SJSA1 (cell line): ENCODE measurements around the gene GDF9. TPM values are rescaled to one million over a fixed set of nuclear protein-coding genes. Genes with fewer than 3 reads are reported as not detected.
A peak's percentile ranks its signal among the peaks of the same experiment; 100 is the strongest.

Source experiments
- DNase-seq, 2 experiments: peaks; one replicate each; pipeline ENCODE4 v3.0.0-alpha.2; 2015 to 2020; ENCODE audit warnings: low spot score in 2 of 2, low read depth in 1 of 2
- H3K27ac ChIP-seq: fragments of 250-450 bp; sonication (Bioruptor Pico); 2 replicates; pipeline ENCODE4 v1.5.1; 2020; ENCODE audit warnings: mild to moderate bottlenecking, moderate library complexity
- H3K27me3 ChIP-seq: fragments of 250-450 bp; sonication (Bioruptor Pico); replicated peaks from 2 replicates; pipeline ENCODE4 v1.5.1; 2020; ENCODE audit warnings: mild to moderate bottlenecking, moderate library complexity
- H3K36me3 ChIP-seq: fragments of 250-450 bp; sonication (Bioruptor Pico); 2 replicates; pipeline ENCODE4 v1.5.1; 2020; ENCODE audit warnings: mild to moderate bottlenecking
- H3K4me1 ChIP-seq: fragments of 250-450 bp; sonication (Bioruptor Pico); replicated peaks from 2 replicates; pipeline ENCODE4 v1.6.1; 2021; ENCODE audit warnings: mild to moderate bottlenecking
- H3K4me3 ChIP-seq: fragments of 250-450 bp; sonication (Bioruptor Pico); 2 replicates; pipeline ENCODE4 v1.5.1; 2020; ENCODE audit warnings: mild to moderate bottlenecking
- H3K9me3 ChIP-seq: fragments of 250-450 bp; sonication (Bioruptor Pico); replicated peaks from 2 replicates; pipeline ENCODE4 v1.5.1; 2020; ENCODE audit warnings: mild to moderate bottlenecking
- total RNA-seq: library from RNA; depleted of rRNA; stranded (reverse); fragments of >200 nt; shearing (Covaris generic); gene quantifications from 2 replicates; pipeline ENCODE4 v1.2.3, GENCODE V29; 2014

The GDF9 gene
- total RNA-seq, 1 experiment from 2014 or later, result 0.21 TPM

DNA sequence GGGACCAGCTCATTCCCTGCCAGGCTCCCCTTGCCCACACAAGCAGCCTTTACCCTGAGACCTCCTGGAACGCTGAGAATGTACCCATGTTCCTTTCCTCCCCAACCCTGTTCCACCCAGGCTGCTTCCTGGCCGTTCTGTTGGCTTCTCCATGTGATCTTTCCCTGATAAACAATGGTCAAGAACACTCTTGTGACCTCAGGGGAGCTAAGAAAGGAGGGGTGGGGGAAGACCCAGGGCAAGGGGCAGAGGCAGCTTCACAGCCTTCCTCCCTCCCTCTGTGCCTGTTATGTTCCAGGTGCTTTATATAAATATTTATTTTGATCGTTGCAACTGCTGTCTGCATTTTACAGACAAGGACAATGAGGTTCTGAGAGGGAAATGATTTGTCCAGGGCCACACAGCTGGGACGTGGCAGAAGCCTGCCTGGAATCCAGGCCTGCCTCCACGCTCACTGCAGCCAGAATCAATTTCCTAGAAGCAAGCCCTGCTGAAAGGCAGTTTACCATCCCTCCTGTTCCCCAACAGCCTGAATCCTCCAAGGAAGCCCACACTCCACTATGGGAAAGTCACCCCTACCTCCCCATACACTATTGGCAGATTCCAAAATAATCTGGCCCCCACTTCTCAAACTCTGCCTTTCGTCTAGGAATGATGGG lies 39.7 kb downstream of the GDF9 start:
- no peaks in the 10 kb centered on the region for H3K9me3 ChIP-seq
- DNase-seq, result peak in 1 of 2 experiments; percentile 17
- no peak overlapping the region for H3K27ac ChIP-seq
- H3K4me1 ChIP-seq, result peaks cover 42% of the 10 kb centered on the region
- H3K4me3 ChIP-seq, result no peak overlapping the region
- peaks cover 78% of the 10 kb centered on the region for H3K36me3 ChIP-seq
- no peaks in the 10 kb centered on the region for H3K27me3 ChIP-seq

DNA sequence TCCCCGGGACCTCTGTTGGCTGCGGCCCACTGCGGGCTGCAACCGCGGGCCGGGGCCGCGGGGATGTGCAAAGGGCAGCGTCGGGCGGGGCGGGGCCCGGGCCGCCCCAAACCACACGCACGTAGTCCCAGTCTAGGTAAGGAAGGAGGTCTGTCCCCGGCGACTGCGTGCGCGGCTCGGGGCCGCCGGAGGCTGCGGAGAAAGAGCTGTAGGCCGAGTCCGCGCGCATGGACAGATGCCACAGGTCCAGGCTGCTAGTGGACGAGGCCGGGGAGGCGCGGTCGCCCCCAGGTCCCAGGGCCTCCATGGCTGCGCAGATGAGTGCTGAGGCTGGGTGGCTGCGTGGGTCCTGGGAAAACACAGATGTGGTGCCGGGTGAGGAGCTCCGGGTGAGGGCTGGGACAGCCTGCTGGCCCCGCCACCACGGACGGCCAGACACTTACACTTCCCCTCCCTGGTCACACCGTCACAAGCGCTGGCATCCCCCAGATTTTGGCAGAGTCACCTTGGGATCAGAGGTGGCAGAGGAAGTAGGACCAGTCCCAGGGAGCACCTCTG lies 40.4 kb downstream of the GDF9 start:
- DNase-seq, result no peak

DNA sequence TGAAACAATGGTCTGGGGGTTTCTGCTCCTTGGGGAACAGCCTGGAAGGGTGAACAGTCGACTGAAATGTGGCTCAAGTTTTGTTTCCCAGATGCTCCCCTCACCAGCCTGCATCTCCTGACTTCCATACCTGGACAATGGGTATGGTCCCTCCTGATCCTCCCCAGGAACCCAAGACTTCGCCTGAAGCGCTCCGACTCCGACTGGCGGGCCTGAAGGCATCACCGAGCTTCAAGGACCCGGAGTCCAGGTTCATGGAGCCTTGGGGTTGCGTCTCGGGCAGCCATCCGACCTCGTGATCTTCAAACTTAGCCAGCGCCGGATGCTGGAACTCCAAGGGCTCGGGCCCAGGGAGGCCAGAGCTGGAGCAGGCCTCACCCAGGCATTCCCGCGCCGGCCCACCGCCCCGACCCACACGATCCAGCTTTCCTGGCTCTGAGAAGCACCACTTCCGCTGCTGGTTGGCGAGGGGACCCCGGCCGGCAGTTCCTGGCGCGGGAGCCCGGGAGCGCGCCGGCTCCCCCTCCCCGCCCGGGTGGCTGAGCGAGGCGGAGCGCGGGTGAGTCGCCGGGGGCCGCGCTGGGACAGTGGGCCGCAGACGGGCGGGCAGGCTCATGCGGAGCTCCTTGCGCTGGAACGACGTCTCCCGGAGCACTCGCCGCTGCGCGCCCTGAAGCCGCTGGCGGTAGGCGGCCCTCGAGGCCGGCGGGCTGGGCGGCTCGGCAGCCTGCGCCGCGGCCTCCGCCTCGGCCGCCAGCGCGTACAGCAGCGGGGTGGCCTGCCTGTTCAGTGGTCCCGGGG lies 41.0 kb downstream of the GDF9 start:
- DNase-seq, result no peak
- Histone ChIP-seq H3K36me3 (peaks cover 73% of the 10 kb centered on the region), H3K4me1 (peaks cover 48% of the 10 kb centered on the region), H3K27me3 (no peaks in the 10 kb centered on the region), H3K9me3 (no peaks in the 10 kb centered on the region), H3K4me3 (no peak overlapping the region), H3K27ac (no peak overlapping the region)

More for the DNA sequence above, 40.4 kb downstream of the GDF9 start:
- peaks cover 78% of the 10 kb centered on the region for H3K36me3 ChIP-seq
- H3K9me3 ChIP-seq, result no peaks in the 10 kb centered on the region
- no peak overlapping the region for H3K27ac ChIP-seq
- no peak overlapping the region for H3K4me3 ChIP-seq
- H3K27me3 ChIP-seq, result no peaks in the 10 kb centered on the region
- H3K4me1 ChIP-seq, result peaks cover 45% of the 10 kb centered on the region

DNA sequence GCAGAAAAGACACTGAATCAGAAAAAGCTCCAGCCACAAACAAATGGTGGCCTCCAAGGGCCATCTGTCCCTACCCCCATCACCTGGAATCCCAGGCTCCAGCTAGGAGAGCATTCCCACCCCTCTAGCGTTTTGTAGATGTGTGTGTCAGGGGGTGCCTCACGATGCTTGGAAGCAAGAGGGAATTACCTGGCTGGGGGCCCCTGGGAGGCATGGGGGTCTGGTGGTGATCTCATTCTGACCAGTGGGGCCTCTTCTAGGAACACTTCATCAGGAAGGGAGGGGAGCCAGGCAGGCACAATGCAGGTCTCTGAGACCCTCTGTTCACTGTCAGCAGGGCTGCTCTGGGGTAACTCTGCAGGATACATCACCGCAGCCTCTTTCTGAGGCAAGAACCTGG lies 41.8 kb downstream of the GDF9 start:
- no peak overlapping the region for H3K27ac ChIP-seq
- H3K27me3 ChIP-seq, result no peaks in the 10 kb centered on the region
- no peak overlapping the region for H3K4me3 ChIP-seq

DNA sequence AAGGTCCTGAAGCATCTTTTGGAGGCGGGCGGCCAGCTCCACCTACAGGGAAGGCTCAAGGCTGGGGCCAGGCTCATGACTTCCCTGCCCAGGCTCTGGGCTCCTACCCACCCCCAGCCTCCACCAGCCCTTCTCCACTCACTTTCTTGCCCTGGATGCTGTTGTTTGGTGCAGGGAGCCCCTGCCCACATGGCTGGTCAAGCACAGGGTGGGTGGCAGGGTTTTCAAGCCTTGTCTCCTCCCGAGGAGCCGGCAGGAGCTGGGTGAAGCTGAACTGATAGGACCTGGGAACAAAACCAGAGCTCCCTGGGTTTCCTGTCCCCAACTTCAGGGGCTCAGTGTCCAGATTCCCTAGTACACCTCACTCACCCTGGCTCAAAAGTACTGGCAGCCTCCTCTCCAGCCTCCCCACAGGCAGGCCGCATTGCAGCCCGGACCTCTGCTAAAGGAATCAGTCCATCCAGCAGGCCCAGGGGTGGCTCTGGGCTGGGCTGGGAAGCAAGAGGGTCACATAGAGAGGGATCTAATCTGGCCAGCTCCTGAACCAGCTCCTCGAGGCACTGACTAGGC lies 42.7 kb downstream of the GDF9 start:
- Histone ChIP-seq H3K4me1 (peaks cover 42% of the 10 kb centered on the region), H3K4me3 (no peak overlapping the region), H3K9me3 (no peaks in the 10 kb centered on the region), H3K36me3 (peaks cover 56% of the 10 kb centered on the region), H3K27me3 (no peaks in the 10 kb centered on the region), H3K27ac (no peak overlapping the region)
- no peak for DNase-seq

More for the DNA sequence above, 41.8 kb downstream of the GDF9 start:
- Histone ChIP-seq H3K4me1 (peaks cover 48% of the 10 kb centered on the region), H3K36me3 (peaks cover 64% of the 10 kb centered on the region), H3K9me3 (no peaks in the 10 kb centered on the region)
- DNase-seq, result no peak

DNA sequence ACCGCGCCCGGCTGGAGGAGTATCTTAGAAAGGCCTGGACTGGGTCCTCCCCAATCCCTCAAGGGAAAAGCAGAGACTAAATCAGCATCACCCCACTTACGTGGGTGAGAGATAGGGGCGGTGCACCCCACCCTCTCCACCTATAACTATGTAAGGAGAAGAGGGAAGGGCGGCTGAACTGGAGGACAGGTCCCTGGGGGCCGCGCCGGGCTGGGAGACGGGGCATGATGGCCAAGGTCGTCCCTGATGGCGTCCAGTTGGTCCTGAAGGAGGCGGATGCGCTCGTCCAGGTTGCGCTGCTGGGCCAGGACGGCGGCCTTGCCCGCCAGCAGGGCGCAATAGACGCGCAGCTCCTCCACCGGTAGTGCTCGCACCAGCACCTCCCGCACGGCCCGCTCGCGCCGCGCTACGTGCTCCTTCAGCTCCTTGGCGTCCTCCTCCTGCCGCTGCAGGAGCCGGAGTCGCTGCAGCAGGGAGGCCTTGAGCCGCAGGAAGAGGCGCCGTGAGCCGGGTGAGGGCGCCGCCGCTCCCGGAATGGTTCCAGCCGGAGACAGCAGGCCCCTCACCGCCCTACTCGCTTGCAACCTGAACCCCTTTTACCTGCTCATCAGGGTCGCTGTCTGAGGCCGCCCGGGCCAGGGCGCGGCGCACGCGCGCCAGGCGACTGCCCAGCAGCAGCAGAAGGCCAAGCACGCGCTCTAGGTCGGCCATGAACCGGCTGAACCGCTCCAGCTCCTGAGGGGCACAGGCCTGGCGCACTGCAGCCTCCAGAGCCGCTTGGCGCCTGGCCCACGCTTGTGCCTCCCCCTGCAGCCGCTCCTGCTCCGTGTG lies 43.4 kb downstream of the GDF9 start:
- no peak for DNase-seq
- H3K27ac ChIP-seq, result no peak overlapping the region
- no peaks in the 10 kb centered on the region for H3K9me3 ChIP-seq
- peaks cover 42% of the 10 kb centered on the region for H3K4me1 ChIP-seq
- no peaks in the 10 kb centered on the region for H3K27me3 ChIP-seq
- H3K4me3 ChIP-seq, result no peak overlapping the region
- H3K36me3 ChIP-seq, result peaks cover 52% of the 10 kb centered on the region

DNA sequence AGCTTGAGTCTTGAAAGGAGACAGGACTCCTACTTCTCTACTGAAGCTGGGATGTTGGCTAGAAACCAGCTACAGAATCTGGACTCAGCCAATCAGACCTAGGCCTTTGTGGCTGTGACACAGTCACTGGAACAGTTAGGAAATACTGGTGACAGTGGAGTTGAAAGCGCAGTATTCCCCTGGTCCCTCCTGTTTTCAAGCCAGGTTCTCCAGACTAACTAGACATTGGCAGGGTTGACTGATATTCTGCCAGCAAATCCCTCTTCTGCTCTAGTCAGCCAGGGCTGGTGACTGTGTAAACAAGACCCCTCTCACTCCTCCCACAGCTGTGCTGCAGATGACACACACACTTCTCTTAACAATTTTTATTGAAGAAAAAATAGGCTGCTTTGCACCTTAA lies 44.5 kb downstream of the GDF9 start:
- peak; percentile 44 to 59 for DNase-seq
- Histone ChIP-seq H3K4me3 (no peak overlapping the region), H3K4me1 (peaks cover 39% of the 10 kb centered on the region), H3K9me3 (no peaks in the 10 kb centered on the region), H3K27me3 (no peaks in the 10 kb centered on the region), H3K36me3 (peaks cover 41% of the 10 kb centered on the region), H3K27ac (peak overlapping the region; percentile 15)

DNA sequence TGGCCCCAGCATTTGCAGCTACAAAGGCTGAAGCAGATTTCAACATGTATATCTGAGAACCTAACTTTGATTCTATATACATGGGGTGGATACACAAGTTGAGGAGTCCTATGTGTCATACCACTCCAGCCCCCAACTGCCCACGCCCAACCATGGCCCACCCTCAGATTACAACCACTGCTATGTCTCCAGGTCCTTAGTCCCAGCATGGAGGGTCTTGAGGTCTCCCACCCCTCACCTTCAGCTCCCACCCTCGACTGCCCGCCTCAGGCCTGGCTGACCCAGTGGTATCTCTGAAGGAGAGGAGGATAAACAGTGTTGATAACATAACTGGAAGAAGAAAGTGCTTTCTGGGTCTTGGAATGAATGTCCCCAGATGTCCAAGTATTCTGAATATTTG lies 44.9 kb downstream of the GDF9 start:
- Histone ChIP-seq H3K4me1 (peaks cover 39% of the 10 kb centered on the region), H3K4me3 (no peak overlapping the region), H3K36me3 (peaks cover 37% of the 10 kb centered on the region), H3K27ac (peak overlapping the region; percentile 15), H3K9me3 (no peaks in the 10 kb centered on the region), H3K27me3 (no peaks in the 10 kb centered on the region)
- no peak for DNase-seq

DNA sequence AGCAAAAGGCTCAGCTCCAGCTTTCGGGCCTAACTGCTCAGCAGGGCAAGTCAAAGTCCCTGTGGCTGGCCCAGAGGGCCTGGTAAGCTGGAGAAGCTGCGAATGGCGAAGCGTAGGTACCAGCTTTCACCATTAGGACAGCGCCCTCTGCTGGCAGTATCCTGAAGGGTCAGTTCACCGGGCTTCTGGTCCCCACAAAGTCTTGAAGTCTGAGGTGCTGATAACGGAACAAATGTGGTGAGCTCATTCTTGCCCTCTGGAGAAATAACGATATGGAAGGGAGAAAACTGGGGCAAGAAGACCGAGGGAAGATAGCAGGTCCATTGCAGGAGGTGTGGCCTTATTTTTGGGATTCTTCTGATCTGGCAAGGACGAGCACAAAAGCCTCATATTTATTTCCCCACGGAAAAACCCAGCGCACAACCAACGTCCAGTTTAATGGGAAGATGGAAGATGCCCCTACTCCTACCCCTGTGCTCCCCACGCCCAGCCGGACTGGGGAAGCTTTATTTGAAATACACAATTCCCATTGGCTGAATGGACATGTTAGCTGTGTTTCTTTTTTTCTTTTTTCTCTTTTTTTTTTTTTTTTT lies 46.0 kb downstream of the GDF9 start:
- H3K36me3 ChIP-seq, result peaks cover 29% of the 10 kb centered on the region
- no peaks in the 10 kb centered on the region for H3K9me3 ChIP-seq
- no peaks in the 10 kb centered on the region for H3K27me3 ChIP-seq
- no peak overlapping the region for H3K27ac ChIP-seq
- peak; percentile 88 to 95 for DNase-seq
- H3K4me3 ChIP-seq, result no peak overlapping the region
- H3K4me1 ChIP-seq, result peaks cover 35% of the 10 kb centered on the region

DNA sequence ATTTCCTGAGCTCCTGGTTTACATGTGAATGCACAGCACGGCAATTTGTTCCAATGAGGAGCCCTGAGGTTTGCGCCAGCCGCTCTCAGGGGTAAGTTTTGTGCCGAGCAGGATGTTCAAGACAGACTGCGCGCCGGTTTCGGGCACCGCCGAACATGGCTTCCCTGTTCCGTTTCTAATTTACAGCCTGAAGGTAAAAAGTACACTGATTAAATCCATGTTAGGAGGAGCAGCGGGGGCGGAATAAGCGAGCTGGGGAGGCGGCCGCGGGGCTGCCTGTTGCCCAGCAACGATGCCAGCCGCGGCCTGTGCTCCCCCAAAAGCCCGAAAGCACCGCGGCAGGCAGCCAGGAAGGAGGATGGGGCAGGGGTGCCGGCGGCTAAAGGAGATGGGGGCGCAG lies 46.8 kb downstream of the GDF9 start:
- DNase-seq, result no peak
- Histone ChIP-seq H3K9me3 (no peaks in the 10 kb centered on the region), H3K36me3 (peaks cover 21% of the 10 kb centered on the region), H3K4me1 (peaks cover 35% of the 10 kb centered on the region), H3K4me3 (no peak overlapping the region), H3K27me3 (no peaks in the 10 kb centered on the region), H3K27ac (no peak overlapping the region)

DNA sequence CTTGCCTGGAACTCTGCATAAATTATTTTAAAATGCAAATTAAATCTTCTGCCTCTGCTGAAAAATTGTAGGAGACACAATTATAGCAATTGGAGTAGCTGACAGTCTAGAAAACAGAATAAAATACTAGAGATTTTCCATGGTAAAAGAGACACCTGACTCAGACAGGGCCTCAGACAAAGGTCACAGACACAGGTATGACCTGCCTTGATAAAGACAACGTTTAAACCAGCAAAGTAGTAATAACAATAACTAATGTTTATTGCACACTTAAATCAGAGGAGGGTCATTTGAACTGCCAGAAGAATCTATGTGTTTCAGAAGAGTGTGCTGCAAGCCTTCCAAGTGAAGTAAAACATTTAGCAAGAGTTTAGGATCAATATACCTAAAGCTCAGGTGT lies 49.3 kb downstream of the GDF9 start:
- H3K4me3 ChIP-seq, result no peak overlapping the region
- H3K27ac ChIP-seq, result no peak overlapping the region
- peaks cover 42% of the 10 kb centered on the region for H3K4me1 ChIP-seq
- H3K9me3 ChIP-seq, result no peaks in the 10 kb centered on the region
- H3K27me3 ChIP-seq, result peaks cover 16% of the 10 kb centered on the region
- H3K36me3 ChIP-seq, result no peaks in the 10 kb centered on the region; the same call in 1 of the 2 replicates
- DNase-seq, result no peak

DNA sequence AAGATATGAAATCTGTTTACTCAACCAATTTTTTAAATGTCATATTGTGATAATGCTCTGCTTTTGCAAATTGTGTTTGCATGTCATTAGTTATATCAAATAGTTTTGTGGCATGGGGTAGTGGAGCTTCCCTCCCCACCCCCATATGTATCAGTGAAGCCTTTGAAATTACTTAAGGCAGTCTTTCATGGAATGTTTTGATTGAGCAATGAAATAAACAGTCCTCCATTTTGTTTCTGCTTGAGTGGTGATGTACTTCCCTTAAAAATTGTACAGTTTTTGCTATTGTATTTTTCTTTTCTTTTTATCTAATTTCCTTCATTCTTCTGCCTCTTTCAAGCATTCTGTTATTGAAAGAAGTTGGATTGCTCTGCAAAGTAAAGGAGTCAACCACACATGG lies 49.7 kb downstream of the GDF9 start:
- Histone ChIP-seq H3K27me3 (peaks cover 21% of the 10 kb centered on the region), H3K4me1 (peaks cover 38% of the 10 kb centered on the region), H3K4me3 (no peak overlapping the region), H3K9me3 (no peaks in the 10 kb centered on the region), H3K36me3 (no peaks in the 10 kb centered on the region; the same call in 1 of the 2 replicates), H3K27ac (no peak overlapping the region)
- no peak for DNase-seq

DNA sequence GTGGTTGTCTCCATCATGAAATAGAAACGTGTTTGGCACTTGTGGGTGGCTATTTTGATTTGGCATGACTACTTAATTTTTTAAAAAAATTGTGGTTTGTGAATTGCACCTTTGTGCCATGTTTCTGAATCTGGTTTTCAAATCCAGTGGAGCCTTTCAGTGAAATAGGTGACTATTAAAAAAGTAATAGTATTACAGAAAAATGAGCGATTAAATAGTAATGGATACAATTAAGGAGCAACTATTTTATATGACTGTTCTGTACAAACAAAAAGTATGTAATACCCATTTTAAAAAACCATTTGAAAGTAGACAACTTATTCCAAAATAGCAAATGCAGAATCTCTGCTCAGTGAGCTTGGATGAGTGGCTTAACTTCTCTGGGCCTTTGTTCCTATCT lies 50.2 kb downstream of the GDF9 start:
- H3K4me3 ChIP-seq, result no peak overlapping the region

More for the DNA sequence above, 50.2 kb downstream of the GDF9 start:
- Histone ChIP-seq H3K36me3 (no peaks in the 10 kb centered on the region), H3K4me1 (peaks cover 33% of the 10 kb centered on the region), H3K27me3 (peaks cover 25% of the 10 kb centered on the region), H3K27ac (no peak overlapping the region), H3K9me3 (no peaks in the 10 kb centered on the region)
- DNase-seq, result no peak
